ENCODE results near the gene MST1R.
A peak's percentile ranks its signal among the peaks of the same experiment; 100 is the strongest.
"Not testable (repeated sequence)": the region's sequence is repeated elsewhere in the genome, so short reads cannot be mapped to it uniquely, and the experiment has no call there.

MST1R gene

DNA sequence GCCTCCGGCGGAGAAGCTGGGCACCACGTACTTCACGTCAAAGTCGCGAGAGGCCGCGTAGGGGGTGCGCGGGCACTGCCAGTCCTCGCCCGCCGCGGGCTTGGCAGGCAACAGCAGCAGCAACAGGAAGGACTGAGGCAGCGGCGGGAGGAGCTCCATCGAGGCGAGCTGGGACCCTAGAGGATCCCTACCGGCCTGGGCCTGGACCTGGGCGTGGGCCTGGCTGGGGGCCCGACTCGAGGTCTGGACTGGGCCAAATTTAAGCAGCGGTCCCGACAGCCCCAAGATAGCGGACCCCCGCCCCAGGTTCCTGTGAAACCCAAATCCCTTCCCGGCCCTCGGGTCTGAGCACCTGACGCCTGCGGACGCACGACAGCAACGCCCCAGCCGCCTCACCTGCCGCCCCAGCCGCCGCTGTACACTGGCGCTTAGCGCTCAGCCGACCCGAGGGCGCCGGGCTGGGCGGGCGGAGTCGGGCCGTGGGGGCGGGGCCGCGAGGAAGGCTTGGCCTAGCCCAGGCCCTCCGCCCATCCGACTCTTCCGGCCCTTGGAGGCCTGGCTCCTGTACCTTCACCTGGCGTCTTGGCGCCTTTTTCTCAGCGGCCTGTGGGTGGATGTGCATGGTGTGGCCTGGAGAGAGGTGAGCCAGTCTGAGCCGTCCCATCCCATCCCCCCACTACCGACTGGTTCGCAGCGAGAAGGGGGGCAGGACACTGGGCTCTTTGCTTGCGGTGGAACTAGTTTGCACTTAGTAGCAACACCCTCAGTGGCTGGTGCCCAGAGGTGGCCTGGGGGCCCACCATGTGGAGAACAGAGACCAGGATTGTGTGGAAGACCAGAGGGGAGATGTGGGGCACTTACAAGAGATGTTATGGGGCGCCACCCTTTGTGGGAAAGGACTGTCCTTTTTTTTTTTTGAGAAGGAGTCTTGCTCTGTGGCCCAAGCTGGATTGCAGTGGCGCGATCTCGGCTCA is at the start of gene MST1R:
Gene MST1R, minus strand, starts transcription at position 423 of the 974 bp plus-strand sequence. Its CDS starts 264 bp downstream, at position 159.
- TF ChIP-seq CTCF (IDR thresholded peaks at IDR 0.05): no peak
- TF ChIP-seq ZFX (IDR thresholded peaks at IDR 0.05; ENCODE audit: borderline replicate concordance): no peak
- H3K27ac ChIP-seq: peak within 1 kb of the TSS; percentile 78

DNA sequence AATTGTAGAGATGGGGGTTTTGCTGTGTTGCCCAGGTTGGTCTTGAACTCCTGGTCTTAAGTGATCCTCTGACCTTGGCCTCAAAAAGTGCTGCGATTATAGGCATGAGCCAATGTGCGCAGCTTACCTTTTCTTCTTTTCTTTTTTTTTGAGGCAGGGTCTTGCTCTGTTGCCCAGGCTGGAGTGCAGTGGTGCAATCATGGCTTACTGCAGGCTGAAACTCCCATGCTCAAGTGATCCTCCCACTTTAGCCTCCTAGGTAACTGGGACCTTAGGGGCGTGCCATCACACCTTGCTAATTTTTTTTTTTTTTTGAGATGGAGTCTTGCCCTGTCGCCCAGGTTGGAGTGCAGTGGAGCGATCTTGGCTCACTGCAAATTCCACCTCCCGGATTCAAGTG is 49.3 kb upstream of the MST1R start:
- no peak for TF ChIP-seq ZFX (IDR thresholded peaks at IDR 0.05; ENCODE audit: borderline replicate concordance)
- TF ChIP-seq CTCF (IDR thresholded peaks at IDR 0.05): no peak
- no peak overlapping the region for H3K27ac ChIP-seq

- no peak overlapping the region for H3K27ac ChIP-seq
These were observed 39.0 kb upstream of the MST1R start for GRCh38 chr3:49942651-49943050.

GRCh38 chr3:49940667-49941249 is 37.1 kb upstream of the MST1R start:
- TF ChIP-seq CTCF (IDR thresholded peaks at IDR 0.05) (no peak), ZFX (IDR thresholded peaks at IDR 0.05; ENCODE audit: borderline replicate concordance) (no peak)
- H3K27ac ChIP-seq: peak overlapping the region; percentile 96

More at GRCh38 chr3:49942651-49943050, 39.0 kb upstream of the MST1R start:
- TF ChIP-seq CTCF (IDR thresholded peaks at IDR 0.05) (no peak), ZFX (IDR thresholded peaks at IDR 0.05; ENCODE audit: borderline replicate concordance) (no peak)

- no peak for TF ChIP-seq ZFX (IDR thresholded peaks at IDR 0.05; ENCODE audit: borderline replicate concordance)
- TF ChIP-seq CTCF (IDR thresholded peaks at IDR 0.05): no peak
- peak within 1 kb of the TSS; percentile 96 for H3K27ac ChIP-seq
These were observed 36.4 kb upstream of the MST1R start, which contains the start of gene RBM6 for GRCh38 chr3:49939858-49940666. Gene RBM6, plus strand, starts transcription at chr3:49940150. Its CDS starts 22,492 bp downstream, at chr3:49962642.

DNA sequence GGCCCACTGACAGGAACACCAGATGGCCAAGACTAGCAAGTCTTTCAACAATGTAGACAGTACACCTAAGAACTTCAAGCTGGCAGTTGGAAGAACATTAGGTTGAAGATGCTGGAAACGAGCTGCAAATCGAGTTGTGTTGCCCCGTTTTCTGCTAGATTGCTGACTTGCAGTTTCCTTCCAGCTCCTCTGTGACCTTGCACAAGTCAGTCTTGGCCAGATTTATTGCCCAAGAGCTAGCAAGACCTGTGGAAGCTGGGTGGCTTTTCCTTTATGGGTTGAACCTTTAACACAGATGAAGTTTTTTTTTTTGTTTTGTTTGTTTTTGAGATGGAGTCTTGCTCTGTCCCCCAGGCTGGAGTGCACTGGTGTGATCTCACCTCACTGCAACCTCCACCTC is 33.4 kb upstream of the MST1R start:
- TF ChIP-seq ZFX (IDR thresholded peaks at IDR 0.05; ENCODE audit: borderline replicate concordance) (no peak), CTCF (IDR thresholded peaks at IDR 0.05) (no peak)
- H3K27ac ChIP-seq: no peak overlapping the region

DNA sequence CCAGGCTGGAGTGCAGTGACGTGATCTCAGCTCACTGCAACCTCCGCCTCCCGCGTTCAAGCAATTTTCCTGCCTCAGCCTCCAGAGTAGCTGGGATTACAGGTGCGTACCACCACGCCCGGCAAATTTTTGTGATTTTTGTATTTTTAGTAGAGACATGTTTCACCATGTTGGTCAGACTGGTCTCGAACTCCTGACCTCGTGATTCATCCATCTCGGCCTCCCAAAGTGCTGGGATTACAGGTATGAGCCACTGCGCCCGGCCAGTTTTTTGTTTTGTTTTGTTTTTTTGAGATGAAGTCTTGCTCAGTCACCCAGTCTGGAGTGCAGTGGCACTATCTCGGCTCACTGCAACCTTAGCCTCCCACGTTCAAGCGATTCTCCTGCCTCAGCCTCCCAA is 28.6 kb upstream of the MST1R start:
- not testable (repeated sequence) for H3K27ac ChIP-seq
